Endothelial cell of umbilical vein (primary cell): ENCODE data around the gene ZNF527. TPM values are rescaled to one million over a fixed set of nuclear protein-coding genes. Genes with fewer than 3 reads are reported as not detected.

Source experiments
- BruUV-seq: library from RNA; stranded (reverse); fragments of 400-500 nt; replicated peaks from 2 replicates; lab custom pipeline; 2021; lab: Mats Ljungman, UMichigan
- CTCF ChIA-PET: fragments of 300-600, 350-600 bp; sonication (Branson Sonifier 250); formaldehyde crosslinking; loops from one replicate; lab custom pipeline; 2021; ENCODE audit warnings: antibody characterized with exemption, inconsistent platforms; lab: Charles Lee
- POLR2A ChIA-PET: fragments of 300-600, 350-600 bp; sonication (Branson Sonifier 250); formaldehyde crosslinking; loops from one replicate; lab custom pipeline; 2021; ENCODE audit warnings: antibody characterized with exemption, inconsistent platforms; lab: Charles Lee
- DNase-seq: peaks from one replicate; pipeline ENCODE4 v3.0.0-alpha.2; 2011; ENCODE audit warnings: low read depth, low spot score
- FAIRE-seq: peaks from 2 replicates; lab custom pipeline; 2011; peaks lifted over from hg19 to GRCh38; lab: Jason Lieb, UNC
- H2AFZ ChIP-seq: 2 replicates; pipeline ENCODE4 v1.6.0; 2012; ENCODE audit warnings: low read depth, low read length, control low read depth, inconsistent platforms
- H3K27ac ChIP-seq: 2 replicates; pipeline ENCODE4 v1.5.1; 2011; ENCODE audit warnings: low read depth, mild to moderate bottlenecking, control low read depth, low read length, moderate library complexity; ENCODE audit not compliant: insufficient read depth
- H3K27me3 ChIP-seq, 2 experiments: 2 replicates each; pipeline versions ENCODE4 v1.6.0 to v1.6.1; 2011; ENCODE audit warnings: low read length in 2 of 2, mixed read lengths in 1 of 2; ENCODE audit not compliant: control insufficient read depth in 2 of 2, insufficient read depth in 2 of 2
- H3K36me3 ChIP-seq, 2 experiments: 2 replicates in 1 of 2; 3 replicates in 1 of 2; pipeline ENCODE4 v1.5.1; 2011; ENCODE audit warnings: low read length in 2 of 2, mild to moderate bottlenecking in 1 of 2, moderate library complexity in 1 of 2; ENCODE audit not compliant: control insufficient read depth in 2 of 2, insufficient read depth in 2 of 2; ENCODE audit errors: extremely low read depth in 1 of 2
- H3K4me1 ChIP-seq: 3 replicates; pipeline ENCODE4 v1.5.1; 2011; ENCODE audit warnings: mild to moderate bottlenecking, low read length; ENCODE audit not compliant: control insufficient read depth, insufficient read depth; ENCODE audit errors: extremely low read depth
- H3K4me2 ChIP-seq: 2 replicates; pipeline ENCODE4 v1.6.1; 2011; ENCODE audit warnings: low read length, control low read depth, mixed read lengths; ENCODE audit not compliant: insufficient read depth
- H3K4me3 ChIP-seq, 3 experiments: fragments of 200-600 bp in 1 of 3; sonication (generic), shearing (Covaris generic) in 1 of 3; replicated peaks in 1 of 3; 2 replicates each; pipeline ENCODE4 v1.5.1; 2011 to 2016; ENCODE audit warnings: control low read depth in 3 of 3, low read length in 3 of 3, mild to moderate bottlenecking in 2 of 3, inconsistent platforms in 1 of 3, low read depth in 1 of 3, moderate library complexity in 1 of 3; ENCODE audit not compliant: insufficient read depth in 1 of 3
- H3K79me2 ChIP-seq: 2 replicates; pipeline ENCODE4 v1.6.0; 2012; ENCODE audit warnings: low read length, inconsistent platforms; ENCODE audit not compliant: control insufficient read depth, insufficient read depth
- H3K9ac ChIP-seq: replicated peaks from 2 replicates; pipeline ENCODE3; 2011; ENCODE audit warnings: low read length, control low read depth; ENCODE audit not compliant: insufficient read depth; ENCODE audit errors: extremely low read depth
- H3K9me1 ChIP-seq: replicated peaks from 3 replicates; pipeline ENCODE4 v1.6.0; 2011; ENCODE audit warnings: mild to moderate bottlenecking, low read length; ENCODE audit not compliant: control insufficient read depth, insufficient read depth; ENCODE audit errors: extremely low read depth
- H3K9me3 ChIP-seq: replicated peaks from 2 replicates; pipeline ENCODE4 v1.5.1; 2012; ENCODE audit warnings: low read length, inconsistent platforms; ENCODE audit not compliant: control insufficient read depth, insufficient read depth
- H4K20me1 ChIP-seq: replicated peaks from 2 replicates; pipeline ENCODE3; 2011; ENCODE audit warnings: mild to moderate bottlenecking, low read length; ENCODE audit not compliant: control insufficient read depth, insufficient read depth; ENCODE audit errors: extremely low read depth
- EZH2 ChIP-seq: IDR thresholded peaks from 2 replicates; pipeline ENCODE4 v1.6.1; 2012; ENCODE audit warnings: borderline replicate concordance, low read depth, mild to moderate bottlenecking, moderate library complexity, low read length, inconsistent platforms; ENCODE audit not compliant: severe bottlenecking
- FOS ChIP-seq: IDR thresholded peaks from 2 replicates; pipeline ENCODE4 v1.6.1; 2011; ENCODE audit warnings: mild to moderate bottlenecking, low read length, moderate library complexity, borderline replicate concordance; ENCODE audit not compliant: insufficient read depth
- GATA2 ChIP-seq: IDR thresholded peaks from 2 replicates; pipeline ENCODE4 v1.7.0; 2011; ENCODE audit warnings: low read depth, mild to moderate bottlenecking, moderate library complexity, mixed read lengths, low read length; ENCODE audit not compliant: insufficient read length, insufficient read depth
- JUN ChIP-seq: IDR thresholded peaks from 2 replicates; pipeline ENCODE4 v1.6.1; 2011; ENCODE audit warnings: borderline replicate concordance, low read depth; ENCODE audit not compliant: insufficient read length, insufficient read depth
- MYC ChIP-seq: IDR thresholded peaks from one replicate; pipeline ENCODE4 v1.6.1; 2011; ENCODE audit warnings: mild to moderate bottlenecking, low read depth, low read length
- POLR2A ChIP-seq: IDR thresholded peaks from 2 replicates; pipeline ENCODE4 v1.6.1; 2012; ENCODE audit warnings: low read depth, mild to moderate bottlenecking, control low read depth, low read length
- POLR2AphosphoS5 ChIP-seq: IDR thresholded peaks from 2 replicates; pipeline ENCODE4 v1.6.1; 2012; ENCODE audit warnings: low read depth, mild to moderate bottlenecking, control low read depth, low read length, moderate library complexity; ENCODE audit not compliant: insufficient read depth
- dilution Hi-C: fragments of 300-500 bp; cut with MboI; formaldehyde crosslinking; loops from one replicate; pipeline ENCODE4 v1.15.0; 2019; ENCODE audit warnings: low sequenced_read_pairs; ENCODE audit not compliant: extremely low pct_ligation_motif_present
- intact Hi-C: fragments of 100-400 bp; cut with micrococcal nuclease; formaldehyde crosslinking; loops from one replicate; pipeline ENCODE4 v1.10.0; 2022
- polyA plus RNA-seq, 4 experiments: library from polyadenylated mRNA; depleted of rRNA in 3 of 4; stranded (reverse) in 3 of 4; unstranded in 1 of 4; fragments of >200 nt; gene quantifications; 2 replicates each; pipeline versions ENCODE4 v1.2.1 to v1.2.3, GENCODE V29; 2011 to 2012; ENCODE audit warnings: missing spikeins in 1 of 4
- total RNA-seq: library from RNA; stranded (reverse); gene quantifications from 2 replicates; pipeline ENCODE4 v1.2.3, GENCODE V29; 2021
- TF ChIP-seq, protein P1 (sequence below), 2 donors: IDR thresholded peaks; 1 replicate in 1 of 2; 2 replicates in 1 of 2; pipeline ENCODE4 v1.5.1; 2011; ENCODE audit warnings: low read length in 2 of 2, mild to moderate bottlenecking in 2 of 2, moderate library complexity in 2 of 2, control low read depth in 1 of 2, inconsistent platforms in 1 of 2, low read depth in 1 of 2; ENCODE audit not compliant: insufficient read depth in 1 of 2; ENCODE audit errors: extremely low read depth in 1 of 2
- TF ChIP-seq, protein P2 (sequence below): IDR thresholded peaks from 2 replicates; pipeline ENCODE4 v1.6.1; 2011; ENCODE audit not compliant: insufficient read depth, insufficient read length

The ZNF527 gene
- total and polyA plus RNA-seq, 2 donors (not counting 3 experiments of a cell fraction or from before 2014, with no cell fraction given), result 2.9 to 3.6 TPM

DNA sequence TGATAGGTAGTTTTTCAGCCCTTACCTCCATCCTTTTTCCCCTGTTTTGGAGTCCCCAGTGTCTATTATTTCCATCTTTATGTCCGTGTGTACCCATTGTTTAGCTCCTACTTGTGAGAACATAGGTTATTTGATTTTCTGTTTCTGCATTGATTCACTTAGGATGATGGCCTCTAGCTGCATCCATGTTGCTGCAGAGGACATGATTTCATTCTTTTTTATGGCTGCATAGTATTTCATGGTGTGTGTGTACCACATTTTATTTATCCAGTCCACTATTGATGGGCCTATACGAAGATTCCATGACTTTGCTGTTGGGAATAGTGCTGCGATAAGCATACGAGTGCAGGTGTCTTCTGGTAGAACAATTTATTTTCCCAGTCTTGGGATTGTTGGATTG lies 15.0 kb upstream of the ZNF527 start:
- POLR2A ChIA-PET, result no interaction called here
- Histone ChIP-seq H3K79me2 (peaks cover 3% of the 10 kb centered on the region), H3K36me3 (no peaks in the 10 kb centered on the region), H3K9me1 (no peaks in the 10 kb centered on the region), H3K9ac (no peak overlapping the region), H3K4me3 (no peak overlapping the region), H3K4me1 (no peaks in the 10 kb centered on the region), H3K4me2 (no peak overlapping the region), H2AFZ (no peak overlapping the region), H4K20me1 (no peaks in the 10 kb centered on the region), H3K27ac (no peak overlapping the region), H3K27me3 (no peaks in the 10 kb centered on the region), H3K9me3 (no peaks in the 10 kb centered on the region)
- TF ChIP-seq POLR2A (no peak), GATA2 (no peak), MYC (no peak), POLR2AphosphoS5 (no peak), JUN (no peak), FOS (no peak), EZH2 (no peak)
- TF ChIP-seq, protein P1, sequence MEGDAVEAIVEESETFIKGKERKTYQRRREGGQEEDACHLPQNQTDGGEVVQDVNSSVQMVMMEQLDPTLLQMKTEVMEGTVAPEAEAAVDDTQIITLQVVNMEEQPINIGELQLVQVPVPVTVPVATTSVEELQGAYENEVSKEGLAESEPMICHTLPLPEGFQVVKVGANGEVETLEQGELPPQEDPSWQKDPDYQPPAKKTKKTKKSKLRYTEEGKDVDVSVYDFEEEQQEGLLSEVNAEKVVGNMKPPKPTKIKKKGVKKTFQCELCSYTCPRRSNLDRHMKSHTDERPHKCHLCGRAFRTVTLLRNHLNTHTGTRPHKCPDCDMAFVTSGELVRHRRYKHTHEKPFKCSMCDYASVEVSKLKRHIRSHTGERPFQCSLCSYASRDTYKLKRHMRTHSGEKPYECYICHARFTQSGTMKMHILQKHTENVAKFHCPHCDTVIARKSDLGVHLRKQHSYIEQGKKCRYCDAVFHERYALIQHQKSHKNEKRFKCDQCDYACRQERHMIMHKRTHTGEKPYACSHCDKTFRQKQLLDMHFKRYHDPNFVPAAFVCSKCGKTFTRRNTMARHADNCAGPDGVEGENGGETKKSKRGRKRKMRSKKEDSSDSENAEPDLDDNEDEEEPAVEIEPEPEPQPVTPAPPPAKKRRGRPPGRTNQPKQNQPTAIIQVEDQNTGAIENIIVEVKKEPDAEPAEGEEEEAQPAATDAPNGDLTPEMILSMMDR (IDR thresholded peaks at IDR 0.05; ENCODE audit: extremely low read depth in 1 of 2, insufficient read depth in 1 of 2, low read depth in 1 of 2, low read length in 2 of 2), result no peak
- TF ChIP-seq, protein P2, sequence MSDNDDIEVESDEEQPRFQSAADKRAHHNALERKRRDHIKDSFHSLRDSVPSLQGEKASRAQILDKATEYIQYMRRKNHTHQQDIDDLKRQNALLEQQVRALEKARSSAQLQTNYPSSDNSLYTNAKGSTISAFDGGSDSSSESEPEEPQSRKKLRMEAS, result no peak
- FAIRE-seq (no peak), DNase-seq (no peak)
- dilution Hi-C loops (no loop called here), intact Hi-C loops (no loop called here)
- no TSS peak for BruUV-seq
- CTCF ChIA-PET, result no interaction called here
